HepG2 (cell line): ENCODE results near the gene MFSD11. TPM values are rescaled to one million over a fixed set of nuclear protein-coding genes. Genes with fewer than 3 reads are reported as not detected.
A peak's percentile ranks its signal among the peaks of the same experiment; 100 is the strongest.

ENCODE experiments used
- BCL6 ChIP-seq: IDR thresholded peaks from 2 replicates; pipeline ENCODE4 v1.6.1; 2016; ENCODE audit warnings: missing genetic modification reagents, missing compliant biosample characterization
- CHD4 ChIP-seq: fragments of 200-600 bp; sonication (generic); IDR thresholded peaks from 2 replicates; pipeline ENCODE4 v1.7.0; 2017; ENCODE audit warnings: mild to moderate bottlenecking, low read length, borderline replicate concordance
- DNMT1 ChIP-seq: sonication (generic); formaldehyde crosslinking; IDR thresholded peaks from 2 replicates; pipeline ENCODE4 v1.5.1; 2020; ENCODE audit warnings: mild to moderate bottlenecking, missing genetic modification reagents
- HNRNPK ChIP-seq: fragments of 200-400 bp; formaldehyde crosslinking; IDR thresholded peaks from 2 replicates; pipeline ENCODE4 v1.6.1; 2018; ENCODE audit warnings: low read length, low read depth, moderate library complexity, mild to moderate bottlenecking; ENCODE audit not compliant: poor library complexity, severe bottlenecking
- NR2F2 ChIP-seq: IDR thresholded peaks from 2 replicates; pipeline ENCODE4 v1.6.1; 2012; ENCODE audit warnings: low read depth, inconsistent platforms, borderline replicate concordance
- PCBP1 ChIP-seq: fragments of 200-400 bp; formaldehyde crosslinking; IDR thresholded peaks from 2 replicates; pipeline ENCODE4 v1.6.1; 2017; ENCODE audit warnings: mild to moderate bottlenecking, low read depth, low read length, borderline replicate concordance
- RARG ChIP-seq: sonication (generic); formaldehyde crosslinking; IDR thresholded peaks from 2 replicates; pipeline ENCODE4 v1.4.0; 2020; ENCODE audit warnings: low read depth, mild to moderate bottlenecking, missing genetic modification reagents
- SMAD1 ChIP-seq: sonication (generic); formaldehyde crosslinking; IDR thresholded peaks from 2 replicates; pipeline ENCODE4 v1.4.0; 2020; ENCODE audit warnings: missing genetic modification reagents, low read depth, mild to moderate bottlenecking, borderline replicate concordance
- SOX13 ChIP-seq, 3 experiments: fragments of 450-650 bp in 1 of 3; sonication (generic) in 1 of 3; formaldehyde crosslinking in 1 of 3; IDR thresholded peaks in 2 of 3; conservative IDR thresholded peaks in 1 of 3; 2 replicates each; pipeline versions ENCODE4 v1.5.0 to v1.6.1; 2016 to 2020; ENCODE audit warnings: antibody characterized with exemption in 1 of 3, mild to moderate bottlenecking in 1 of 3, missing compliant biosample characterization in 1 of 3, missing genetic modification reagents in 1 of 3, moderate library complexity in 1 of 3
- SRSF9 ChIP-seq: fragments of 200-400 bp; formaldehyde crosslinking; IDR thresholded peaks from 2 replicates; pipeline ENCODE4 v1.6.1; 2018; ENCODE audit warnings: borderline replicate concordance, mild to moderate bottlenecking, low read depth, low read length; ENCODE audit not compliant: insufficient read depth, poor library complexity, severe bottlenecking
- THAP7 ChIP-seq: sonication (generic); formaldehyde crosslinking; IDR thresholded peaks from 2 replicates; pipeline ENCODE4 v1.8.1; 2023; ENCODE audit warnings: mild to moderate bottlenecking, missing genetic modification reagents
- ZFY ChIP-seq: sonication (generic); formaldehyde crosslinking; IDR thresholded peaks from 2 replicates; pipeline ENCODE4 v1.4.0; 2020; ENCODE audit warnings: missing genetic modification reagents
- ZNF501 ChIP-seq: sonication (generic); formaldehyde crosslinking; IDR thresholded peaks from 2 replicates; pipeline ENCODE4 v1.5.1; 2020; ENCODE audit warnings: mild to moderate bottlenecking, moderate library complexity, missing genetic modification reagents
- ZNF614 ChIP-seq: IDR thresholded peaks from 2 replicates; pipeline ENCODE4 v1.6.1; 2018; ENCODE audit warnings: missing biosample characterization, missing genetic modification reagents, inconsistent platforms, borderline replicate concordance
- ZNF773 ChIP-seq: sonication (generic); formaldehyde crosslinking; IDR thresholded peaks from 2 replicates; pipeline ENCODE4 v1.4.0; 2020; ENCODE audit warnings: missing genetic modification reagents, borderline replicate concordance
- ZNF816 ChIP-seq: sonication (generic); formaldehyde crosslinking; IDR thresholded peaks from 2 replicates; pipeline ENCODE4 v1.8.0; 2022; ENCODE audit warnings: missing genetic modification reagents, mild to moderate bottlenecking, borderline replicate concordance
- ZNF839 ChIP-seq: sonication (generic); formaldehyde crosslinking; IDR thresholded peaks from 2 replicates; pipeline ENCODE4 v1.4.0; 2020; ENCODE audit warnings: missing genetic modification reagents, mild to moderate bottlenecking, borderline replicate concordance
- polyA plus RNA-seq, 8 experiments: library from polyadenylated mRNA; depleted of rRNA in 3 of 8; stranded (reverse) in 7 of 8; unstranded in 1 of 8; fragments of >200 nt; fragmentation: Illumina TruSeq in 4 of 8; extraction: Trizol in 4 of 8; gene quantifications; 2 replicates each; pipeline versions ENCODE4 v1.2.1 to v1.2.3, GENCODE V29; 2011 to 2016; ENCODE audit warnings: low read depth in 4 of 8, missing spikeins in 1 of 8, mixed read lengths in 1 of 8; ENCODE audit not compliant: insufficient read depth in 1 of 8
- total RNA-seq, 5 experiments: library from RNA; depleted of rRNA; stranded (reverse); fragments of >200 nt; fragmentation: Illumina TruSeq; extraction: Trizol; gene quantifications; 2 replicates each; pipeline ENCODE4 v1.2.3, GENCODE V29; 2016; ENCODE audit warnings: low read depth in 1 of 5
- TF ChIP-seq, protein P1 (sequence below): sonication (generic); formaldehyde crosslinking; IDR thresholded peaks from 2 replicates; pipeline ENCODE4 v1.4.0; 2020; ENCODE audit warnings: missing genetic modification reagents
- TF ChIP-seq, protein P2 (sequence below): sonication (generic); formaldehyde crosslinking; IDR thresholded peaks from 2 replicates; pipeline ENCODE4 v1.9.0; 2022; ENCODE audit warnings: missing genetic modification reagents, mild to moderate bottlenecking, borderline replicate concordance
- TF ChIP-seq, protein P3 (sequence below): sonication (generic); formaldehyde crosslinking; conservative IDR thresholded peaks from 2 replicates; pipeline ENCODE4 v1.8.0; 2022; ENCODE audit warnings: missing genetic modification reagents

MFSD11 gene
- total and polyA plus RNA-seq, 2 of the 13 experiments (the other 11 are each of a cell fraction or from before 2014, with no cell fraction given): 26.1 to 36.3 TPM

- TF ChIP-seq DNMT1 (CRISPR knock-in tag) (peak; percentile 83; the same call in 1 of the 2 replicates), ZNF773 (CRISPR knock-in tag) (peak; percentile 50; the same call in 1 of the 2 replicates), BCL6 (CRISPR knock-in tag) (peak; percentile 15; the same call in 1 of the 2 replicates), NR2F2 (peak; percentile 27; the same call in 1 of the 2 replicates), SOX13 (IDR thresholded peaks at IDR 0.05) (0 out of 2 replicates have a peak, but pooled peaks have one; percentile 5), SOX13 (CRISPR knock-in tag; conservative IDR thresholded peaks at IDR 0.05 in 1 of 2, IDR thresholded peaks at IDR 0.05 in 1 of 2) (peak in 1 of 2 experiments; percentile 64; a peak in 2 of 4 replicates), ZNF816 (CRISPR knock-in tag) (0 out of 2 replicates have a peak, but pooled peaks have one; percentile 84), RARG (0 out of 2 replicates have a peak, but pooled peaks have one; percentile 44), ZNF614 (CRISPR knock-in tag) (peak; percentile 65; the same call in 1 of the 2 replicates), SRSF9 (no peak), THAP7 (CRISPR knock-in tag) (peak; percentile 74), ZFY (CRISPR knock-in tag) (peak; percentile 33), ZNF839 (CRISPR knock-in tag) (0 out of 2 replicates have a peak, but pooled peaks have one; percentile 72), ZNF501 (CRISPR knock-in tag) (peak; percentile 94), HNRNPK (peak; percentile 87), SMAD1 (peak; percentile 96), CHD4 (0 out of 2 replicates have a peak, but pooled peaks have one; percentile 46), PCBP1 (0 out of 2 replicates have a peak, but pooled peaks have one; percentile 72)
- TF ChIP-seq, protein P1, sequence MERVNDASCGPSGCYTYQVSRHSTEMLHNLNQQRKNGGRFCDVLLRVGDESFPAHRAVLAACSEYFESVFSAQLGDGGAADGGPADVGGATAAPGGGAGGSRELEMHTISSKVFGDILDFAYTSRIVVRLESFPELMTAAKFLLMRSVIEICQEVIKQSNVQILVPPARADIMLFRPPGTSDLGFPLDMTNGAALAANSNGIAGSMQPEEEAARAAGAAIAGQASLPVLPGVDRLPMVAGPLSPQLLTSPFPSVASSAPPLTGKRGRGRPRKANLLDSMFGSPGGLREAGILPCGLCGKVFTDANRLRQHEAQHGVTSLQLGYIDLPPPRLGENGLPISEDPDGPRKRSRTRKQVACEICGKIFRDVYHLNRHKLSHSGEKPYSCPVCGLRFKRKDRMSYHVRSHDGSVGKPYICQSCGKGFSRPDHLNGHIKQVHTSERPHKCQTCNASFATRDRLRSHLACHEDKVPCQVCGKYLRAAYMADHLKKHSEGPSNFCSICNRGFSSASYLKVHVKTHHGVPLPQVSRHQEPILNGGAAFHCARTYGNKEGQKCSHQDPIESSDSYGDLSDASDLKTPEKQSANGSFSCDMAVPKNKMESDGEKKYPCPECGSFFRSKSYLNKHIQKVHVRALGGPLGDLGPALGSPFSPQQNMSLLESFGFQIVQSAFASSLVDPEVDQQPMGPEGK (CRISPR knock-in tag): peak; percentile 65; the same call in 1 of the 2 replicates
- TF ChIP-seq, protein P2, sequence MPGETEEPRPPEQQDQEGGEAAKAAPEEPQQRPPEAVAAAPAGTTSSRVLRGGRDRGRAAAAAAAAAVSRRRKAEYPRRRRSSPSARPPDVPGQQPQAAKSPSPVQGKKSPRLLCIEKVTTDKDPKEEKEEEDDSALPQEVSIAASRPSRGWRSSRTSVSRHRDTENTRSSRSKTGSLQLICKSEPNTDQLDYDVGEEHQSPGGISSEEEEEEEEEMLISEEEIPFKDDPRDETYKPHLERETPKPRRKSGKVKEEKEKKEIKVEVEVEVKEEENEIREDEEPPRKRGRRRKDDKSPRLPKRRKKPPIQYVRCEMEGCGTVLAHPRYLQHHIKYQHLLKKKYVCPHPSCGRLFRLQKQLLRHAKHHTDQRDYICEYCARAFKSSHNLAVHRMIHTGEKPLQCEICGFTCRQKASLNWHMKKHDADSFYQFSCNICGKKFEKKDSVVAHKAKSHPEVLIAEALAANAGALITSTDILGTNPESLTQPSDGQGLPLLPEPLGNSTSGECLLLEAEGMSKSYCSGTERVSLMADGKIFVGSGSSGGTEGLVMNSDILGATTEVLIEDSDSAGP: peak; percentile 93
- TF ChIP-seq, protein P3, sequence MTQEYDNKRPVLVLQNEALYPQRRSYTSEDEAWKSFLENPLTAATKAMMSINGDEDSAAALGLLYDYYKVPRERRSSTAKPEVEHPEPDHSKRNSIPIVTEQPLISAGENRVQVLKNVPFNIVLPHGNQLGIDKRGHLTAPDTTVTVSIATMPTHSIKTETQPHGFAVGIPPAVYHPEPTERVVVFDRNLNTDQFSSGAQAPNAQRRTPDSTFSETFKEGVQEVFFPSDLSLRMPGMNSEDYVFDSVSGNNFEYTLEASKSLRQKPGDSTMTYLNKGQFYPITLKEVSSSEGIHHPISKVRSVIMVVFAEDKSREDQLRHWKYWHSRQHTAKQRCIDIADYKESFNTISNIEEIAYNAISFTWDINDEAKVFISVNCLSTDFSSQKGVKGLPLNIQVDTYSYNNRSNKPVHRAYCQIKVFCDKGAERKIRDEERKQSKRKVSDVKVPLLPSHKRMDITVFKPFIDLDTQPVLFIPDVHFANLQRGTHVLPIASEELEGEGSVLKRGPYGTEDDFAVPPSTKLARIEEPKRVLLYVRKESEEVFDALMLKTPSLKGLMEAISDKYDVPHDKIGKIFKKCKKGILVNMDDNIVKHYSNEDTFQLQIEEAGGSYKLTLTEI (CRISPR knock-in tag): no peak
Measured at GRCh38 chr17:76737676-76738467, at the start of gene MFSD11 (continued).
